Ishikawa (cell line): ENCODE results near the gene CACNA1G.

Source experiments
- CEBPB ChIP-seq: IDR thresholded peaks from 2 replicates; pipeline ENCODE4 v1.6.1; 2012
- CREB1 ChIP-seq: IDR thresholded peaks from 2 replicates; pipeline ENCODE4 v1.6.1; 2012; ENCODE audit warnings: low read depth
- EGR1 ChIP-seq: IDR thresholded peaks from 2 replicates; pipeline ENCODE4 v1.6.1; 2012
- EP300 ChIP-seq: IDR thresholded peaks from 2 replicates; pipeline ENCODE4 v1.6.1; 2012; ENCODE audit warnings: borderline replicate concordance
- FOXM1 ChIP-seq: IDR thresholded peaks from 2 replicates; pipeline ENCODE4 v1.6.1; 2012; ENCODE audit warnings: low read depth, borderline replicate concordance
- NFIC ChIP-seq: IDR thresholded peaks from 2 replicates; pipeline ENCODE4 v1.6.1; 2012
- RAD21 ChIP-seq: IDR thresholded peaks from 2 replicates; pipeline ENCODE4 v1.6.1; 2012; ENCODE audit warnings: low read depth
- TAF1 ChIP-seq: IDR thresholded peaks from 2 replicates; pipeline ENCODE4 v1.6.1; 2012; ENCODE audit warnings: low read depth, mild to moderate bottlenecking
- TCF12 ChIP-seq: IDR thresholded peaks from 2 replicates; pipeline ENCODE4 v1.6.1; 2012; ENCODE audit warnings: low read depth
- TEAD4 ChIP-seq: IDR thresholded peaks from 2 replicates; pipeline ENCODE4 v1.6.1; 2012
- YY1 ChIP-seq: IDR thresholded peaks from 2 replicates; pipeline ENCODE4 v1.6.1; 2012; ENCODE audit warnings: low read depth
- ZBTB7A ChIP-seq: IDR thresholded peaks from 2 replicates; pipeline ENCODE4 v1.6.1; 2012; ENCODE audit warnings: low read depth
- TF ChIP-seq, protein P1 (sequence below): IDR thresholded peaks from 2 replicates; pipeline ENCODE4 v1.6.1; 2012
- TF ChIP-seq, protein P2 (sequence below): IDR thresholded peaks from 2 replicates; pipeline ENCODE4 v1.6.1; 2012; ENCODE audit warnings: low read depth, mild to moderate bottlenecking
- TF ChIP-seq, protein P3 (sequence below): IDR thresholded peaks from 2 replicates; pipeline ENCODE4 v1.6.1; 2012

Gene CACNA1G

DNA sequence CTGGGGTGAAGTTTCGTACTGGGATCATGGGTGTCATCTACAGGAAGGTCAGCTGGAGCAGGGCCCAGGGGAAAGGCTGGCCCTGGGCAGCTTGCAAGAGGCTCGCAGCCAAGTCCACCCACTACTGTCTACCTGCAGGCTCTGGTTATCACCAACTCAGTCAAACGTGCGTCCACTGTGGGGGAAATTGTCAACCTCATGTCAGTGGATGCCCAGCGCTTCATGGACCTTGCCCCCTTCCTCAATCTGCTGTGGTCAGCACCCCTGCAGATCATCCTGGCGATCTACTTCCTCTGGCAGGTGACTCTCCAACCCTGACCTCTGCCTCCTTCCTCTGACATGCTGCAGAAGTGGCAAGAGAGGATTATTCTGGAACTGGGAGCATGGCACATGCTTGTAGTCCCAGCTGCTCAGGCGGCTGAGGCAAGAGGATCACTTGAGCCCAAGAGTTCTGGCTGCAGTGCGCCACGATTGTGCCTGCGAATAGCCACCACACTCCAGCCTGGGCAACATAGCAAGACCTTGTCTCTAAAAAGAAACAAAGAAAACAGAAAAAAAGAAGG lies 103.4 kb downstream of the CACNA1G start:
- TF ChIP-seq EP300 (no peak), TEAD4 (no peak), RAD21 (no peak), EGR1 (no peak), ZBTB7A (no peak), CEBPB (no peak), YY1 (no peak)
- TF ChIP-seq, protein P1, sequence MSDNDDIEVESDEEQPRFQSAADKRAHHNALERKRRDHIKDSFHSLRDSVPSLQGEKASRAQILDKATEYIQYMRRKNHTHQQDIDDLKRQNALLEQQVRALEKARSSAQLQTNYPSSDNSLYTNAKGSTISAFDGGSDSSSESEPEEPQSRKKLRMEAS = no peak
- TF ChIP-seq, protein P2, sequence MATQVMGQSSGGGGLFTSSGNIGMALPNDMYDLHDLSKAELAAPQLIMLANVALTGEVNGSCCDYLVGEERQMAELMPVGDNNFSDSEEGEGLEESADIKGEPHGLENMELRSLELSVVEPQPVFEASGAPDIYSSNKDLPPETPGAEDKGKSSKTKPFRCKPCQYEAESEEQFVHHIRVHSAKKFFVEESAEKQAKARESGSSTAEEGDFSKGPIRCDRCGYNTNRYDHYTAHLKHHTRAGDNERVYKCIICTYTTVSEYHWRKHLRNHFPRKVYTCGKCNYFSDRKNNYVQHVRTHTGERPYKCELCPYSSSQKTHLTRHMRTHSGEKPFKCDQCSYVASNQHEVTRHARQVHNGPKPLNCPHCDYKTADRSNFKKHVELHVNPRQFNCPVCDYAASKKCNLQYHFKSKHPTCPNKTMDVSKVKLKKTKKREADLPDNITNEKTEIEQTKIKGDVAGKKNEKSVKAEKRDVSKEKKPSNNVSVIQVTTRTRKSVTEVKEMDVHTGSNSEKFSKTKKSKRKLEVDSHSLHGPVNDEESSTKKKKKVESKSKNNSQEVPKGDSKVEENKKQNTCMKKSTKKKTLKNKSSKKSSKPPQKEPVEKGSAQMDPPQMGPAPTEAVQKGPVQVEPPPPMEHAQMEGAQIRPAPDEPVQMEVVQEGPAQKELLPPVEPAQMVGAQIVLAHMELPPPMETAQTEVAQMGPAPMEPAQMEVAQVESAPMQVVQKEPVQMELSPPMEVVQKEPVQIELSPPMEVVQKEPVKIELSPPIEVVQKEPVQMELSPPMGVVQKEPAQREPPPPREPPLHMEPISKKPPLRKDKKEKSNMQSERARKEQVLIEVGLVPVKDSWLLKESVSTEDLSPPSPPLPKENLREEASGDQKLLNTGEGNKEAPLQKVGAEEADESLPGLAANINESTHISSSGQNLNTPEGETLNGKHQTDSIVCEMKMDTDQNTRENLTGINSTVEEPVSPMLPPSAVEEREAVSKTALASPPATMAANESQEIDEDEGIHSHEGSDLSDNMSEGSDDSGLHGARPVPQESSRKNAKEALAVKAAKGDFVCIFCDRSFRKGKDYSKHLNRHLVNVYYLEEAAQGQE = no peak
- TF ChIP-seq, protein P3, sequence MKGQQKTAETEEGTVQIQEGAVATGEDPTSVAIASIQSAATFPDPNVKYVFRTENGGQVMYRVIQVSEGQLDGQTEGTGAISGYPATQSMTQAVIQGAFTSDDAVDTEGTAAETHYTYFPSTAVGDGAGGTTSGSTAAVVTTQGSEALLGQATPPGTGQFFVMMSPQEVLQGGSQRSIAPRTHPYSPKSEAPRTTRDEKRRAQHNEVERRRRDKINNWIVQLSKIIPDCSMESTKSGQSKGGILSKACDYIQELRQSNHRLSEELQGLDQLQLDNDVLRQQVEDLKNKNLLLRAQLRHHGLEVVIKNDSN = no peak

DNA sequence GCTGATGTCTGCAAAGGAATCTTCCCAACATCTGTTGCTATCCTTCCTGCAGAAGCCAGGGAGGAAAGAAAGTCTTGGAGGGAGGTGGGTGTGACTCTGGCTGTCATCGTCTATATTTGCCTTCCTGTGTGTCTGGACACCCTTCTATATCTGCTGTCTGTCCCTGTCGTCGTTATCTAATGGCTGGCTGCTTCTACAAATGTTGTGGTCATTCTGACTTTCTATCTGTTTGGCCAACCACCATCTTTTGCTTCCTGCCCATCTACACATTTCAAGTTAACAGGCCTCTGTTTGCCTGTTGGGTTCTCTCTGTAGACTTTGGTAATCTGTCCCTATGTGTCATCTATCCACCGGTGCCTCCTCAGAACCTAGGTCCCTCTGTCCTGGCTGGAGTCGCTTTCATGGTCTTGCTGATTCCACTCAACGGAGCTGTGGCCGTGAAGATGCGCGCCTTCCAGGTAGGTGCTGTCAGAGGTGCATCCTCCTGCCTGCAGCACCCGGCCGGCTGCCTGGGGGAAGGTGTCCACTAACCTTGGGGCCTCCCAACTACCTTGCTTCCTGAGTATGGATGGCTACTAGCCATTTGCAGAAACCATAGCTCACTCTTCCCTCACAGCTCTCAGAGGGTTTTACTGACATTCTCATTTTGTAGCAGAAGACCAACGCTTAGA lies 104.4 kb downstream of the CACNA1G start:
- TF ChIP-seq NFIC (no peak), EGR1 (no peak), EP300 (no peak), CREB1 (no peak), YY1 (no peak), TAF1 (no peak)

DNA sequence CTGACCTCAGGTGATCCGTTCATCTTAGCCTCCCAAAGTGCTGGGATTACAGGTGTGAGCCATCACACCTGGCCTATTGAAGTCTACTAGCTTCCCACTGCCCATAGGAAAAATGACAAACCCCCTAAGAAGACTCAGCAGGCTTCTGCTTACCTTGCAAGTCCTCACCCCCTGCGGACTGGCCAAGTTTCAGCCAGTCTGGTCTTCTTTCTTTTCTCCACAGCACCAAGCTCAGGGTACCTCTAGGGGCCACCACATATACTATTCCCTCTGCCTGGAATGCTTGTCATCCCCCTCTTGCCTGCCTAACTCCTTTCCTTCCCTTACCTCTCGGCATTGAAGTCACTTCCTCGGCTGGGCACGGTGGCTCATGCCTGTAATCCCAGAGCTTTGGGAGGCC lies 105.3 kb downstream of the CACNA1G start:
- no peak for TF ChIP-seq TAF1
- TF ChIP-seq, protein P3 = no peak

DNA sequence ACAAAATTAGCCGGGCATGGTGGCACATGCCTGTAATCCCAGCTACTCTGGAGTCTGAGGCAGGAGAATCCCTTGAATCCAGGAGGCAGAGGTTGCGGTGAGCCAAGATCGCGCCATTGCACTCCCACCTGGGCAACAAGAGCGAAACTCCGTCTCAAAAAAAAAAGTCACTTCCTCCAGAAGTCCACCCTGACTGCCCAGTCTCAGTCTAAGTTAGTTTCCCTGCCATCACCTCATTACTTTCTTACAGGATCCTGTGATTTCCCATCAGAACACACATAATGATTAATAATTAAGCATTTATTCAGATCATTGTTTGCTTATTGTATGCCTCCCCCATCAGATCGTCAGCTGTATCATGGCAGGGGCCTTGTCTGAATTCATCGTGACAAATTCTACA lies 105.8 kb downstream of the CACNA1G start:
- TF ChIP-seq YY1 (no peak), FOXM1 (no peak), RAD21 (no peak), TEAD4 (no peak), TAF1 (no peak), EGR1 (no peak)
- TF ChIP-seq, protein P1 = no peak

DNA sequence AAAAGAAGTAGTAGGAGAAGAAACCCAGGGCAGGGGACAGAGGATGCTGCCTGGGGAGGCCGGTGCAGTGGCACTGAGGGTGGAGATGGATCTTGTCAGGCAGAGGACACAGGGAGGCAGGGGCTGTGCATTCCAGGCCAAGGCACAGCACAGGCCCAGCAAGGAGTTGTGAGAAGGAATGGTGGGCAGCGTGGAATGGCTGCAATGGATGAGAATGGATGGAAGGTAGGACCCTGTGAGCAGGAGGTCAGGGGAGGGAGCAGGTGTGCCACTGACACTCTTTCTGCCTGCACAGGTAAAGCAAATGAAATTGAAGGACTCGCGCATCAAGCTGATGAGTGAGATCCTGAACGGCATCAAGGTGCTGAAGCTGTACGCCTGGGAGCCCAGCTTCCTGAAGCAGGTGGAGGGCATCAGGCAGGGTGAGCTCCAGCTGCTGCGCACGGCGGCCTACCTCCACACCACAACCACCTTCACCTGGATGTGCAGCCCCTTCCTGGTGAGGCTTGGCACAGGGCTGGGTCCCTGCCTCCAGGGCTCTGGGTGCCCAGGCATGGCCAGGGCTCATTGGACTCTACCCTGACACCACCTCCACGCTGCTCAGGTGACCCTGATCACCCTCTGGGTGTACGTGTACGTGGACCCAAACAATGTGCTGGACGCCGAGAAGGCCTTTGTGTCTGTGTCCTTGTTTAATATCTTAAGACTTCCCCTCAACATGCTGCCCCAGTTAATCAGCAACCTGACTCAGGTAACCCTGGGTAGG lies 106.9 kb downstream of the CACNA1G start:
- TF ChIP-seq EGR1 (no peak), TCF12 (no peak), TAF1 (no peak), TEAD4 (no peak), NFIC (no peak), CREB1 (no peak), CEBPB (no peak), ZBTB7A (no peak), EP300 (no peak), RAD21 (no peak), YY1 (no peak), FOXM1 (no peak)
- TF ChIP-seq, protein P1 = no peak
- TF ChIP-seq, protein P2 = no peak
- TF ChIP-seq, protein P3 = no peak
